CD4-positive, alpha-beta T cell (primary cell): Measurements from ENCODE around the gene PRSS56. TPM values are rescaled to one million over a fixed set of nuclear protein-coding genes. Genes with fewer than 3 reads are reported as not detected.

Source experiments
- ATAC-seq: fragments of 200-7000 bp; cut with Tn5 transposase; one replicate; pipeline ENCODE4 v1.10.0; 2022; ENCODE audit warnings: mild to moderate bottlenecking; ENCODE audit not compliant: poor library complexity
- CTCF ChIA-PET: fragments of 350-600 bp; sonication (Branson Sonifier 250); formaldehyde crosslinking; loops from one replicate; lab custom pipeline; 2021; ENCODE audit warnings: antibody characterized with exemption, inconsistent platforms; lab: Charles Lee
- POLR2A ChIA-PET: fragments of 350-600 bp; sonication (Branson Sonifier 250); formaldehyde crosslinking; loops from one replicate; lab custom pipeline; 2021; ENCODE audit warnings: antibody characterized with exemption, inconsistent platforms; lab: Charles Lee
- DNase-seq, 14 experiments: peaks; one replicate each; pipeline ENCODE4 v3.0.0-alpha.2; 2013 to 2020; ENCODE audit warnings: mixed read lengths in 2 of 14
- H3K27ac ChIP-seq, 2 donors: one replicate each; pipeline versions ENCODE4 v1.5.1 to v1.7.0; 2013; ENCODE audit warnings: low read length in 2 of 2, low read depth in 1 of 2, mild to moderate bottlenecking in 1 of 2
- H3K27me3 ChIP-seq, 2 experiments: 1 replicate in 1 of 2; 2 replicates in 1 of 2; pipeline versions ENCODE4 v1.6.1 to v1.7.0; 2013; ENCODE audit warnings: low read length in 2 of 2, control low read depth in 1 of 2, mild to moderate bottlenecking in 1 of 2, moderate library complexity in 1 of 2; ENCODE audit not compliant: insufficient read depth in 2 of 2, control insufficient read depth in 1 of 2
- H3K36me3 ChIP-seq: one replicate; pipeline ENCODE4 v1.6.1; 2013; ENCODE audit warnings: low read length, control low read depth; ENCODE audit not compliant: insufficient read depth
- H3K4me1 ChIP-seq: one replicate; pipeline ENCODE4 v1.6.1; 2013; ENCODE audit warnings: low read length, control low read depth; ENCODE audit not compliant: insufficient read depth
- H3K4me3 ChIP-seq: one replicate; pipeline ENCODE4 v1.5.1; 2013; ENCODE audit warnings: mild to moderate bottlenecking, low read length, moderate library complexity
- H3K9me3 ChIP-seq, 2 experiments: 1 replicate in 1 of 2; 2 replicates in 1 of 2; pipeline versions ENCODE4 v1.6.1 to v1.7.0; 2013; ENCODE audit warnings: low read length in 2 of 2, mild to moderate bottlenecking in 2 of 2, control low read depth in 1 of 2, moderate library complexity in 1 of 2; ENCODE audit not compliant: control insufficient read depth in 1 of 2, insufficient read depth in 1 of 2
- H3K27ac Mint-ChIP-seq: one replicate; pipeline ENCODE4 v1.8.0; 2020; ENCODE audit warnings: mixed read lengths
- H3K27me3 Mint-ChIP-seq: one replicate; pipeline ENCODE4 v1.8.0; 2021; ENCODE audit warnings: mixed read lengths
- H3K36me3 Mint-ChIP-seq: one replicate; pipeline ENCODE4 v1.8.0; 2021; ENCODE audit warnings: low read depth, mixed read lengths
- H3K4me1 Mint-ChIP-seq: one replicate; pipeline ENCODE4 v1.8.0; 2021; ENCODE audit warnings: low read depth, mixed read lengths
- H3K4me3 Mint-ChIP-seq: one replicate; pipeline ENCODE4 v1.8.0; 2020; ENCODE audit warnings: mild to moderate bottlenecking, mixed read lengths
- H3K9me3 Mint-ChIP-seq: one replicate; pipeline ENCODE4 v1.8.0; 2020; ENCODE audit warnings: mixed read lengths
- intact Hi-C, 2 experiments: fragments of 100-400 bp; cut with DNase I in 1 of 2; cut with micrococcal nuclease in 1 of 2; formaldehyde crosslinking; loops; one replicate each; pipeline versions ENCODE4 v1.15.1 to v1.9.0; 2023 to 2025; cut with DNase I, micrococcal nuclease
- total RNA-seq, 174 experiments: library from RNA in 2 of 174; stranded (reverse) in 2 of 174; gene quantifications; one replicate each; pipeline ENCODE4 v1.2.3 and lab custom pipeline; 2021 to 2026
- TF ChIP-seq, protein P1 (sequence below): fragments of 200-600 bp; IDR thresholded peaks from one replicate; pipeline ENCODE4 v1.8.0; 2022; ENCODE audit warnings: antibody characterized with exemption, mild to moderate bottlenecking

Gene PRSS56
- total RNA-seq, 2 experiments from 2014 or later, result not detected

DNA sequence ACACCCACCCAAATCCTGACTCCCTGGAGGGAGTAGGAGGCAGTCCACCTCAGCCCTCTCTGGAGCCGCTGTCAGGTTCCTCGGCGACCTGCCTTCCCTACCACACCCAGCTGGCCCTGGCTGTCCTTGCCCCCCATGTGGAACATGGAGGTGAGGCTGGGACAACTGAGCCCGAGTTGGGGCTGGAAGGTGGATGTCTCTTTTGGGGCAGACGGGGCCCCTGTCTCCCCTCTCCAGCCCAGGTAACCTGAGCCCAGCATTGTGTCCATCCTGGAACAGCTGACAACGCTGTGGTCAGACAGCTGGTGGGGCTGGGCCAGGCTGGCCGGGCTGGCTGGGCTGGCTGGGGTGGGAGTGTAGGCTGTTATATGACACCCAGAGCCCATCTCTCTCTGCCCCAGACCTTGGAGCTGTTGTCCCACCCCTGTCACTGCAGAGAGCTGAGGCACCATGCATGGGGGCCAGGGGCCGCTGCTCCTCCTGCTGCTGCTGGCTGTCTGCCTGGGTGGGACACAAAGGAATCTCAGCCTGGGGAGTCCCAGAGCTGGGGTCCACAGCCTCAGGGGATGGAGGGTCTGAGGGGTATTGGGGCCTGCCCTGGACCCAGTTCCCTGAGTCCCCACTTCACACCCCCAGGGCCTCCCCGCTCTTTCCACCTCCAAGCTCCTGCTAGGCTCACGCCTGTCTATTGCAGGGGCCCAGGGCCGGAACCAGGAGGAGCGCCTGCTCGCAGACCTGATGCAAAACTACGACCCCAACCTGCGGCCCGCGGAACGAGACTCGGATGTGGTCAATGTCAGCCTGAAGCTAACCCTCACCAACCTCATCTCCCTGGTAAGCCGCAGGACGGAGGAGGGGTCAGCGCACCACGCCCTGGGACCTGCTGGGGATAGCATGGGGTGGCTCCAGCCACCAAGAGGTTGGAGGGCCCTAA lies 19.4 kb downstream of the PRSS56 start, which contains the start of gene CHRNG:
Gene CHRNG (plus strand): TSS at position 395 of the 934 bp plus-strand sequence. CDS start 56 bp downstream, at position 451.
- H3K27me3 ChIP-seq, result peaks cover 0 to 19% of the 10 kb centered on the region in 2 experiments
- Mint-ChIP-seq H3K9me3 (no peaks in the 10 kb centered on the region), H3K36me3 (peaks cover 4% of the 10 kb centered on the region), H3K4me1 (peaks cover 6% of the 10 kb centered on the region), H3K27ac (no peak within 1 kb of the TSS), H3K27me3 (peaks cover 12% of the 10 kb centered on the region), H3K4me3 (no peak within 1 kb of the TSS)
- DNase-seq, result no peak
- H3K4me3 ChIP-seq, result no peak within 1 kb of the TSS
- no peaks in the 10 kb centered on the region for H3K4me1 ChIP-seq
- ChIA-PET CTCF (no interaction called here), POLR2A (no interaction called here)
- H3K27ac ChIP-seq, result no peak within 1 kb of the TSS
- H3K9me3 ChIP-seq, result peaks cover 0 to 18% of the 10 kb centered on the region in 2 experiments
- ATAC-seq, result no peak
- TF ChIP-seq, protein P1, sequence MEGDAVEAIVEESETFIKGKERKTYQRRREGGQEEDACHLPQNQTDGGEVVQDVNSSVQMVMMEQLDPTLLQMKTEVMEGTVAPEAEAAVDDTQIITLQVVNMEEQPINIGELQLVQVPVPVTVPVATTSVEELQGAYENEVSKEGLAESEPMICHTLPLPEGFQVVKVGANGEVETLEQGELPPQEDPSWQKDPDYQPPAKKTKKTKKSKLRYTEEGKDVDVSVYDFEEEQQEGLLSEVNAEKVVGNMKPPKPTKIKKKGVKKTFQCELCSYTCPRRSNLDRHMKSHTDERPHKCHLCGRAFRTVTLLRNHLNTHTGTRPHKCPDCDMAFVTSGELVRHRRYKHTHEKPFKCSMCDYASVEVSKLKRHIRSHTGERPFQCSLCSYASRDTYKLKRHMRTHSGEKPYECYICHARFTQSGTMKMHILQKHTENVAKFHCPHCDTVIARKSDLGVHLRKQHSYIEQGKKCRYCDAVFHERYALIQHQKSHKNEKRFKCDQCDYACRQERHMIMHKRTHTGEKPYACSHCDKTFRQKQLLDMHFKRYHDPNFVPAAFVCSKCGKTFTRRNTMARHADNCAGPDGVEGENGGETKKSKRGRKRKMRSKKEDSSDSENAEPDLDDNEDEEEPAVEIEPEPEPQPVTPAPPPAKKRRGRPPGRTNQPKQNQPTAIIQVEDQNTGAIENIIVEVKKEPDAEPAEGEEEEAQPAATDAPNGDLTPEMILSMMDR, result no peak
- intact Hi-C loops, result no loop called here
- no peaks in the 10 kb centered on the region for H3K36me3 ChIP-seq

DNA sequence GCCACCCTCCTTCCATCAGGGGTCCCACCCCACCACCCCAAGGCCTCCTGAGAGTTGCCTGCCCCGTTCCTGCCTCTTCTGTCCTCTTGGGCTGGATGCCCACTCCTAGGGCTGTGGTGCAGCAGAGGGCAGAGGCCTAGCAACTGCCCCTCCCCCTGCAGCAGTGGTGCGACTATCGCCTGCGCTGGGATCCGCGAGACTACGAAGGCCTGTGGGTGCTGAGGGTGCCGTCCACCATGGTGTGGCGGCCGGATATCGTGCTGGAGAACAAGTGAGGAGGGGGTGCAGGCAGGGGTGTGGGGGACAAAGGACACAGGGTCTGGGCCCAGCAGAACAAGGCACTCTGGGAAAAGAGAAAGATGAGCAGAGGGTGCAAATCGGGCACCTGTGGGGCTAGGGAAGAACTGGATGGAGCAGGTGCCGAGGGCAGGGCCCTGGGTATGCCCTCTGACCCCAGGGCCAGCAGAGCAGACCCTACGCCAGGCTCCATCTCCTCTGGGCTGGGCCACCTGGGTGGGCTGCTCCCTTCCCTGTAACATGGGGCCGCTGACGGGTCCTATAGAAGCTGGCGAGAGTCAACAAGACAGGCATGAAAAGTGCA lies 20.4 kb downstream of the PRSS56 start:
- H3K27ac ChIP-seq, result no peak overlapping the region
- peaks cover 0 to 12% of the 10 kb centered on the region in 2 experiments for H3K9me3 ChIP-seq
- H3K4me1 ChIP-seq, result peaks cover 1% of the 10 kb centered on the region
- Mint-ChIP-seq H3K27me3 (peaks cover 12% of the 10 kb centered on the region), H3K36me3 (peaks cover 10% of the 10 kb centered on the region), H3K4me3 (no peak overlapping the region), H3K4me1 (peaks cover 6% of the 10 kb centered on the region), H3K27ac (no peak overlapping the region), H3K9me3 (no peaks in the 10 kb centered on the region)
- ChIA-PET POLR2A (no interaction called here), CTCF (no interaction called here)
- intact Hi-C loops, result no loop called here
- TF ChIP-seq, protein P1, result no peak
- no peak overlapping the region for H3K4me3 ChIP-seq
- no peak for ATAC-seq
- no peak for DNase-seq
- peaks cover 0 to 16% of the 10 kb centered on the region in 2 experiments for H3K27me3 ChIP-seq
- no peaks in the 10 kb centered on the region for H3K36me3 ChIP-seq

DNA sequence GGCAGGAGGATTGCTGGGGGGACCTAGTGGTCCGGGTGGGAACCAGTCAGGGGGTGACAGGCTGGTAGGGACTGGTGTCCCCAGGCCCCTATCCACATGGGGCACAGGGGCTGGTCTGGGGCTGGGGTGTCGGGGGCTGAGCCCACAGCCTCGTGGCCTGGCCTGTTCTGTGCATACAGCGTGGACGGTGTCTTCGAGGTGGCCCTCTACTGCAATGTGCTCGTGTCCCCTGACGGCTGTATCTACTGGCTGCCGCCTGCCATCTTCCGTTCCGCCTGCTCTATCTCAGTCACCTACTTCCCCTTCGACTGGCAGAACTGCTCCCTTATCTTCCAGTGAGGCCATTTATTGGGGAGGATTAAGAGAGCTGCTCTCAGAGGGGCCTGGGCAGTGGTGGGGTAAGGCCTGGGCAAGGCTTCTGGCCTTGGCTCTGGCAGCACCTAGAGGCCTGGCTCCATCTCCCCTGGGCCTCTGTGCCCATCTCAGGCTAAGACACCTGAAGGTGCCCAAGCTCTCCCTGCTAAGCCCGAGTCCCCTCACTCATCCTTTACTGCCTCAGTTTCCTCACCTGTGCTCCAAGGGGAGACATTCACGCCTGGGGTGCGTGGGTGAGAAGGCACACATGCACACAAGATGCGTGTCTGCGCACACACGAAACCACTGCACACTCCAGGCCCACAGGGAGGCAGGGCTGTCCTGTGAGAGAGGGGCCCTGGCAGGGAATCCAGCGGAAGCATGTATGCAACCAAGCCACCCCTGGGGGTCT lies 21.2 kb downstream of the PRSS56 start:
- Histone ChIP-seq H3K27me3 (peaks cover 0 to 8% of the 10 kb centered on the region in 2 experiments), H3K4me1 (peaks cover 7% of the 10 kb centered on the region), H3K9me3 (peaks cover 0 to 4% of the 10 kb centered on the region in 2 experiments), H3K27ac (no peak overlapping the region), H3K36me3 (peaks cover 6% of the 10 kb centered on the region), H3K4me3 (no peak overlapping the region)
- intact Hi-C loops, result no loop called here
- H3K27me3 Mint-ChIP-seq, result peaks cover 9% of the 10 kb centered on the region
- TF ChIP-seq, protein P1, result no peak
- no peaks in the 10 kb centered on the region for H3K9me3 Mint-ChIP-seq
- CTCF ChIA-PET, result no interaction called here
- ATAC-seq (no peak), DNase-seq (no peak)
- POLR2A ChIA-PET, result no interaction called here
- H3K4me1 Mint-ChIP-seq, result peaks cover 7% of the 10 kb centered on the region
- peaks cover 10% of the 10 kb centered on the region for H3K36me3 Mint-ChIP-seq
- H3K27ac Mint-ChIP-seq, result no peak overlapping the region
- H3K4me3 Mint-ChIP-seq, result no peak overlapping the region
